Measurements from ENCODE around the gene ZNF592. TPM values are rescaled to one million over a fixed set of nuclear protein-coding genes. Genes with fewer than 3 reads are reported as not detected.

ZNF592 gene
- total RNA-seq, 3 donors from 2014 or later = 29.4 to 35.3 (median 33.4) TPM

- TF ChIP-seq CTCF (IDR thresholded peaks at IDR 0.05) = no peak
- ATAC-seq = no peak
- no peaks in the 10 kb centered on the region for H3K9me3 ChIP-seq
- H3K36me3 ChIP-seq (ENCODE audit: low read depth) = no peaks in the 10 kb centered on the region
- no peak for DNase-seq
- intact Hi-C loops (cut with DNase I, micrococcal nuclease) = no loop called here
- H3K4me1 ChIP-seq (ENCODE audit: low read depth) = no peaks in the 10 kb centered on the region
- no peak overlapping the region for H3K4me3 ChIP-seq
These were observed 107.4 kb downstream of the ZNF592 start for GRCh38 chr15:84855765-84856164.

Other genes with a start within 250 kb of the ZNF592 start
- 1 to 10 TPM; 8.6 to 9.4 (median 9.4) TPM for gene ZSCAN2, start 147.6 kb upstream of the ZNF592 start, total RNA-seq
- 10 to 100 TPM; 18.2 to 27.1 (median 24.9) TPM for gene WDR73, start 94.3 kb upstream of the ZNF592 start, total RNA-seq
- 1 to 10 TPM; 1.5 to 4.0 (median 3.9) TPM for gene NMB, start 90.4 kb upstream of the ZNF592 start, total RNA-seq
- 100 to 1,000 TPM; 112 to 143 (median 119) TPM for gene SEC11A, start 32.5 kb upstream of the ZNF592 start, total RNA-seq
- gene ALPK3, start 68.8 kb downstream of the ZNF592 start, total RNA-seq = 10 to 100 TPM in 1 of 3 donors, 1 to 10 TPM in 2; 1.3 to 15.3 (median 1.9) TPM
- not detected for gene SLC28A1, start 136.1 kb downstream of the ZNF592 start, total RNA-seq
- gene PDE8A, start 233.3 kb downstream of the ZNF592 start, total RNA-seq = 100 to 1,000 TPM in 1 of 3 donors, 10 to 100 TPM in 2; 79.7 to 117 (median 98.3) TPM

Measured in mucosa of descending colon (tissue), 3 donors.